ENCODE measurements around the gene CTNNA2.

DNA sequence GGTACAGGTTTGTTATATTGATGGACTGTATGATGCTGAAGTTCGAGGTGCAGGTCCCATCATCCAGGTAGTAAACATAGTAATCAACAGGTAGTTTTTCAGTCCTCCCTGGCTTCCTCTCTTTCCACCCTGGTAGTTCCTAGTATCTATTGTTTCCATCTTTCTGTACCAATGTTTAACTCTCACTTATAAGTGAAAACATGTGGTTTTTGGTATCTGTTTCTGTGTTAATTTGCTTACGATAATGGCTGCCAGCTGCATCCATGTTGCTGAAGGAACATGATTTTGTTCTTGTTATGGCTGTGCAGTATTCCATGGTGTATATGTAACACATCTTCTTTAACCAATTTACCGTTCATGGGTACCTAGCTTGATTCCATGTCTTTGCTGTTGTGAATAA, 861.3 kb downstream of the CTNNA2 start:
- TF ChIP-seq CTCF (IDR thresholded peaks at IDR 0.05) (no peak), EZH2 (IDR thresholded peaks at IDR 0.05) (no peak)

Data from neural progenitor cell (in vitro differentiated cells).